ENCODE measurements around the gene ABCB6. TPM values are rescaled to one million over a fixed set of nuclear protein-coding genes. Genes with fewer than 3 reads are reported as not detected.

Gene ABCB6
- polyA plus RNA-seq, 1 donor, result 43.7 TPM

GRCh38 chr2:219168526-219168925 lies 50.2 kb downstream of the ABCB6 start:
- Histone ChIP-seq H3K4me1 (ENCODE audit: control insufficient read depth, insufficient read depth, low read length) (peaks cover 22% of the 10 kb centered on the region), H3K27me3 (ENCODE audit: control insufficient read depth, insufficient read depth, low read length) (no peaks in the 10 kb centered on the region), H3K27ac (ENCODE audit: low read length) (no peak overlapping the region), H3K4me3 (ENCODE audit: low read length) (no peak overlapping the region), H3K9me3 (ENCODE audit: control insufficient read depth, low read depth, low read length) (no peaks in the 10 kb centered on the region), H3K36me3 (ENCODE audit: control insufficient read depth, insufficient read depth, low read length) (peaks cover 21% of the 10 kb centered on the region)
- DNase-seq, result no peak
- no CpG with 5 or more reads among the region's 6 CpGs for WGBS (ENCODE audit: insufficient coverage, low lambda C conversion rate)

GRCh38 chr2:219167997-219168396 lies 50.8 kb downstream of the ABCB6 start:
- peaks cover 22% of the 10 kb centered on the region for H3K4me1 ChIP-seq (ENCODE audit: control insufficient read depth, insufficient read depth, low read length)
- no peak overlapping the region for H3K4me3 ChIP-seq (ENCODE audit: low read length)
- no peaks in the 10 kb centered on the region for H3K9me3 ChIP-seq (ENCODE audit: control insufficient read depth, low read depth, low read length)
- no peak overlapping the region for H3K27ac ChIP-seq (ENCODE audit: low read length)
- DNase-seq, result no peak
- H3K36me3 ChIP-seq (ENCODE audit: control insufficient read depth, insufficient read depth, low read length), result peaks cover 16% of the 10 kb centered on the region
- no CpG with 5 or more reads among the region's 5 CpGs for WGBS (ENCODE audit: insufficient coverage, low lambda C conversion rate)
- no peaks in the 10 kb centered on the region for H3K27me3 ChIP-seq (ENCODE audit: control insufficient read depth, insufficient read depth, low read length)

- WGBS (ENCODE audit: insufficient coverage, low lambda C conversion rate), result no CpG with 5 or more reads among the region's 10 CpGs
- Histone ChIP-seq H3K27me3 (ENCODE audit: control insufficient read depth, insufficient read depth, low read length) (no peaks in the 10 kb centered on the region), H3K27ac (ENCODE audit: low read length) (no peak overlapping the region), H3K9me3 (ENCODE audit: control insufficient read depth, low read depth, low read length) (no peaks in the 10 kb centered on the region), H3K4me3 (ENCODE audit: low read length) (no peak overlapping the region), H3K4me1 (ENCODE audit: control insufficient read depth, insufficient read depth, low read length) (peaks cover 20% of the 10 kb centered on the region), H3K36me3 (ENCODE audit: control insufficient read depth, insufficient read depth, low read length) (no peaks in the 10 kb centered on the region)
- no peak for DNase-seq
Measured at GRCh38 chr2:219165058-219165911, 53.5 kb downstream of the ABCB6 start.

GRCh38 chr2:219163156-219163555 lies 55.6 kb downstream of the ABCB6 start:
- Histone ChIP-seq H3K27me3 (ENCODE audit: control insufficient read depth, insufficient read depth, low read length) (no peaks in the 10 kb centered on the region), H3K27ac (ENCODE audit: low read length) (no peak overlapping the region), H3K9me3 (ENCODE audit: control insufficient read depth, low read depth, low read length) (no peaks in the 10 kb centered on the region), H3K36me3 (ENCODE audit: control insufficient read depth, insufficient read depth, low read length) (peaks cover under 1% of the 10 kb centered on the region), H3K4me3 (ENCODE audit: low read length) (no peak overlapping the region), H3K4me1 (ENCODE audit: control insufficient read depth, insufficient read depth, low read length) (peaks cover 11% of the 10 kb centered on the region)
- no peak for DNase-seq
- no CpG with 5 or more reads among the region's 6 CpGs for WGBS (ENCODE audit: insufficient coverage, low lambda C conversion rate)

GRCh38 chr2:219161097-219161496 lies 57.7 kb downstream of the ABCB6 start:
- H3K27ac ChIP-seq (ENCODE audit: low read length), result peak overlapping the region; percentile 92
- no peak for DNase-seq
- 67% methylated on average over 3 of the region's 4 CpGs for WGBS (ENCODE audit: insufficient coverage, low lambda C conversion rate)
- peaks cover 16% of the 10 kb centered on the region for H3K36me3 ChIP-seq (ENCODE audit: control insufficient read depth, insufficient read depth, low read length)
- peaks cover 11% of the 10 kb centered on the region for H3K4me1 ChIP-seq (ENCODE audit: control insufficient read depth, insufficient read depth, low read length)
- no peaks in the 10 kb centered on the region for H3K27me3 ChIP-seq (ENCODE audit: control insufficient read depth, insufficient read depth, low read length)
- H3K4me3 ChIP-seq (ENCODE audit: low read length), result peak overlapping the region; percentile 76
- no peaks in the 10 kb centered on the region for H3K9me3 ChIP-seq (ENCODE audit: control insufficient read depth, low read depth, low read length)

GRCh38 chr2:219160186-219161017 lies 58.4 kb downstream of the ABCB6 start, which contains the start of gene NHEJ1:
Gene NHEJ1 (minus strand): TSS chr2:219160815. CDS start chr2:219158362, 2,453 bp downstream.
- no peaks in the 10 kb centered on the region for H3K27me3 ChIP-seq (ENCODE audit: control insufficient read depth, insufficient read depth, low read length)
- no peaks in the 10 kb centered on the region for H3K9me3 ChIP-seq (ENCODE audit: control insufficient read depth, low read depth, low read length)
- WGBS (ENCODE audit: insufficient coverage, low lambda C conversion rate), result no CpG with 5 or more reads among the region's 70 CpGs
- peak within 1 kb of the TSS; percentile 92 for H3K27ac ChIP-seq (ENCODE audit: low read length)
- peak within 1 kb of the TSS; percentile 76 for H3K4me3 ChIP-seq (ENCODE audit: low read length)
- H3K4me1 ChIP-seq (ENCODE audit: control insufficient read depth, insufficient read depth, low read length), result peaks cover 11% of the 10 kb centered on the region
- peaks cover 16% of the 10 kb centered on the region for H3K36me3 ChIP-seq (ENCODE audit: control insufficient read depth, insufficient read depth, low read length)
- DNase-seq, result peak; percentile 93 to 96

Other genes starting within 250 kb of the ABCB6 start
- 11.9 TPM for gene FEV, start 233.8 kb downstream of the ABCB6 start, polyA plus RNA-seq
- gene CRYBA2, start 225.5 kb downstream of the ABCB6 start, polyA plus RNA-seq, result 13.3 TPM
- 3.4 TPM for gene CFAP65, start 177.4 kb downstream of the ABCB6 start, polyA plus RNA-seq
- gene IHH, start 158.0 kb downstream of the ABCB6 start, polyA plus RNA-seq, result 68.4 TPM
- gene NHEJ1, start 58.1 kb downstream of the ABCB6 start, polyA plus RNA-seq, result 33.9 TPM
- 6.2 TPM for gene SLC23A3, start 48.9 kb downstream of the ABCB6 start, polyA plus RNA-seq
- 56.2 TPM for gene CNPPD1, start 42.0 kb downstream of the ABCB6 start, polyA plus RNA-seq
- 82.0 TPM for gene RETREG2, start 40.7 kb downstream of the ABCB6 start, polyA plus RNA-seq
- 54.6 TPM for gene ZFAND2B, start 12.2 kb downstream of the ABCB6 start, polyA plus RNA-seq
- 41.2 TPM for gene ATG9A, start 10.7 kb upstream of the ABCB6 start, polyA plus RNA-seq
- gene ANKZF1, start 10.8 kb upstream of the ABCB6 start, polyA plus RNA-seq, result 65.8 TPM
- gene GLB1L, start 26.5 kb upstream of the ABCB6 start, polyA plus RNA-seq, result 20.9 TPM
- gene STK16, start 26.5 kb upstream of the ABCB6 start, polyA plus RNA-seq, result 36.2 TPM
- gene TUBA4B, start 34.3 kb upstream of the ABCB6 start, polyA plus RNA-seq, result not detected
- 25.6 TPM for gene TUBA4A, start 35.0 kb upstream of the ABCB6 start, polyA plus RNA-seq
- gene DNAJB2, start 60.4 kb upstream of the ABCB6 start, polyA plus RNA-seq, result 46.9 TPM
- 9.2 TPM for gene PTPRN, start 90.4 kb upstream of the ABCB6 start, polyA plus RNA-seq
- gene RESP18, start 113.8 kb upstream of the ABCB6 start, polyA plus RNA-seq, result 0.46 TPM
- gene DNPEP, start 169.0 kb upstream of the ABCB6 start, polyA plus RNA-seq, result 149 TPM
- gene DES, start 199.4 kb upstream of the ABCB6 start, polyA plus RNA-seq, result 429 TPM
- 35.1 TPM for gene SPEG, start 215.9 kb upstream of the ABCB6 start, polyA plus RNA-seq

Measured in large intestine (tissue), 3 donors.